Transverse colon (tissue), 4 donors: ENCODE results near the gene HOXA13. TPM values are rescaled to one million over a fixed set of nuclear protein-coding genes. Genes with fewer than 3 reads are reported as not detected.

Experiments
- DNase-seq: peaks from one replicate; pipeline ENCODE4 v3.0.0-alpha.2; 2019
- H3K27ac ChIP-seq, 4 donors: fragments of 200-600 bp; sonication (generic); 2 replicates each; pipeline ENCODE4 v1.5.1; 2016 to 2018; ENCODE audit warnings: inconsistent platforms in 4 of 4
- H3K27me3 ChIP-seq: fragments of 200-600 bp; sonication (generic); 2 replicates; pipeline ENCODE4 v1.5.1; 2017; ENCODE audit warnings: inconsistent platforms
- H3K36me3 ChIP-seq, 4 donors: fragments of 200-600 bp; sonication (generic); 2 replicates each; pipeline ENCODE4 v1.5.1; 2017 to 2019; ENCODE audit warnings: inconsistent platforms in 4 of 4
- H3K4me1 ChIP-seq, 4 donors: fragments of 200-600 bp; sonication (generic); 2 replicates each; pipeline ENCODE4 v1.5.1; 2017 to 2020; ENCODE audit warnings: inconsistent platforms in 4 of 4
- H3K4me3 ChIP-seq, 4 donors: fragments of 200-600 bp; sonication (generic); 1 replicate in 1 of 4; 2 replicates in 3 of 4; pipeline versions ENCODE4 v1.5.1 to v1.6.1; 2017 to 2019; ENCODE audit warnings: inconsistent platforms in 4 of 4
- H3K9me3 ChIP-seq, 2 donors: fragments of 200-600 bp; sonication (generic); 2 replicates each; pipeline ENCODE4 v1.5.1; 2017 to 2019; ENCODE audit warnings: inconsistent platforms in 2 of 2
- CTCF ChIP-seq, 5 experiments: fragments of 200-600 bp in 3 of 5; fragments of 450-650 bp in 2 of 5; sonication (generic) in 3 of 5; IDR thresholded peaks; 1 replicate in 2 of 5; 2 replicates in 3 of 5; pipeline ENCODE4 v1.5.1; 2016 to 2017; ENCODE audit warnings: antibody characterized with exemption in 5 of 5, inconsistent platforms in 3 of 5, mild to moderate bottlenecking in 2 of 5, moderate library complexity in 1 of 5
- EP300 ChIP-seq: sonication (generic); formaldehyde crosslinking; IDR thresholded peaks from one replicate; pipeline ENCODE4 v1.6.1; 2017; ENCODE audit warnings: antibody characterized with exemption, low read depth
- POLR2A ChIP-seq: fragments of 450-650 bp; IDR thresholded peaks from one replicate; pipeline ENCODE4 v1.6.1; 2016; ENCODE audit warnings: antibody characterized with exemption, mild to moderate bottlenecking, moderate library complexity
- POLR2AphosphoS5 ChIP-seq, 3 donors: sonication (generic); formaldehyde crosslinking; IDR thresholded peaks; one replicate each; pipeline ENCODE4 v1.6.1; 2016; ENCODE audit warnings: antibody characterized with exemption in 3 of 3
- WGBS, 2 donors: methylation state at CpG; one replicate each; pipeline ENCODE4 v1.1.5; 2018; ENCODE audit warnings: low coverage in 1 of 2; 5-methylcytosine and 5-hydroxymethylcytosine counted together
- in situ Hi-C, 4 donors: fragments of 200-750 bp; cut with MboI; loops; one replicate each; pipeline versions ENCODE4 v1.15.0 to v1.15.1; 2017; ENCODE audit warnings: low sequenced_read_pairs in 3 of 4, low pct_ligation_motif_present in 1 of 4, low pct_unique_long_range_greater_than_20kb in 1 of 4
- intact Hi-C: fragments of 100-400 bp; cut with DNase I; formaldehyde crosslinking; loops from one replicate; pipeline ENCODE4 v1.15.1; 2023; ENCODE audit warnings: low total_unique reads
- total RNA-seq, 4 donors: library from RNA; depleted of rRNA; stranded (reverse); fragments of >200 nt; gene quantifications; one replicate each; pipeline ENCODE4 v1.1.0, GENCODE V29; 2016

The HOXA13 gene
- total RNA-seq, 4 donors from 2014 or later, result 22.5 to 69.9 (median 38.7) TPM

DNA sequence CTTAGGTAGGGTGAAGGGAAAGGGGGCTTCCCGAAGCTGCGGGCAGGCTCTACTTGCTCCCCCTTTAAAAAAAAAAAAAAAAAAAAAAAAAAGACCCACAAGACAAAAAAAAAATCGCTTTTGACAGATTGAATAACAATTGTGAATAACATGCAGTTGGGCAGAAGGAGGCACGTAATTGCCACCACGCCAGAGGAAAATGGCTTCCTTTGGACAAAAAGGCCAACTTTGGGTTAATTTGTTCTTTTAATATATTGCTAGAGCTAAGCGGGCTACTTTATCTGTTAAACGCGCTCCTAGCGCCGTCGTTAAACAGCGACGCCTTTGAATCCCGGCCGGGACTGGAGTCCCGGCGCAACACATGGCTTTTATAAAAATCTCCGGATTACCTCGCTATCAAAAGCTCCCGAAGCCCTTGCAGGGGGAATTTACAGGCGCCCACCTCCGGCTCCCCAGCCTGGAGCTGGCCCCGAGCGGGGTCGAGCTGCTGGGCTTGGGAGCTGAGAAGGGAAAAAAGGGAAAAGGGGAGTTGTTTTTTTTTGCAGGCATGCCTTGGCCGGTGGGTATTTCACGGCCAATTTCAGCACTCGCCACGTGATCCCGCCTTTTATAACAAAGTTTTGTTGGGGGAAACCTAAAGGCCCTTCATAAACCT, 16.1 kb downstream of the HOXA13 start:
- peak overlapping the region; percentile 95 to 99 (median 98) for H3K27ac ChIP-seq
- in situ Hi-C loops, result loop anchor here in 3 of 4 donors (10.0 to 25.0 kb wide), 2 partner anchors 1322 to 1329 kb away; no protein-coding TSS in a partner anchor
- H3K27me3 ChIP-seq, result peaks cover 56% of the 10 kb centered on the region
- peak; percentile 24 for DNase-seq
- no peaks in the 10 kb centered on the region for H3K9me3 ChIP-seq
- no peaks in the 10 kb centered on the region for H3K36me3 ChIP-seq
- H3K4me3 ChIP-seq, result peak overlapping the region; percentile 56 to 79 (median 70)
- WGBS, 2 donors, result 1 to 4% methylated on average over 4 to 30 of the region's 30 CpGs
- H3K4me1 ChIP-seq, result peaks cover 21 to 60% (median 48%) of the 10 kb centered on the region in 4 donors
- TF ChIP-seq EP300 (no peak), POLR2A (no peak), CTCF (IDR thresholded peaks at IDR 0.05) (no peak), POLR2AphosphoS5 (IDR thresholded peaks at IDR 0.05) (no peak)
- intact Hi-C loops, result no loop called here

GRCh38 chr7:27182861-27183681, 16.8 kb downstream of the HOXA13 start:
- no peak for TF ChIP-seq POLR2A
- no peak for TF ChIP-seq POLR2AphosphoS5 (IDR thresholded peaks at IDR 0.05)
- TF ChIP-seq CTCF (IDR thresholded peaks at IDR 0.05), result no peak
- no peak for TF ChIP-seq EP300
- 7 to 50% methylated on average over 1 to 36 of the region's 39 CpGs for WGBS, 2 donors
- Histone ChIP-seq H3K9me3 (no peaks in the 10 kb centered on the region), H3K27me3 (peaks cover 49% of the 10 kb centered on the region), H3K4me3 (peak overlapping the region; percentile 56 to 79 (median 70)), H3K27ac (peak overlapping the region; percentile 95 to 99 (median 98)), H3K36me3 (no peaks in the 10 kb centered on the region), H3K4me1 (peaks cover 21 to 53% (median 42%) of the 10 kb centered on the region in 4 donors)
- in situ Hi-C loops (loop anchor here in 3 of 4 donors (10.0 to 25.0 kb wide), 2 partner anchors 1321 to 1328 kb away; no protein-coding TSS in a partner anchor), intact Hi-C loops (no loop called here)
- DNase-seq, result peak; percentile 20

- intact Hi-C loops (no loop called here), in situ Hi-C loops (loop anchor here in 3 of 4 donors (10.0 to 25.0 kb wide), 2 partner anchors 1320 to 1328 kb away; no protein-coding TSS in a partner anchor)
- Histone ChIP-seq H3K27ac (peak overlapping the region; percentile 95 to 99 (median 98)), H3K27me3 (peaks cover 42% of the 10 kb centered on the region), H3K36me3 (no peaks in the 10 kb centered on the region), H3K4me1 (peaks cover 21 to 47% (median 41%) of the 10 kb centered on the region in 4 donors), H3K4me3 (peak overlapping the region in 3 of 4 donors; percentile 56 to 79 (median 68)), H3K9me3 (no peaks in the 10 kb centered on the region)
- peak; percentile 14 for DNase-seq
- no peak for TF ChIP-seq EP300
- TF ChIP-seq POLR2A, result no peak
- WGBS, 2 donors, result 20 to 24% methylated on average over 2 to 4 of the region's 4 CpGs
Observed at GRCh38 chr7:27182285-27182841, 17.5 kb downstream of the HOXA13 start.

DNA sequence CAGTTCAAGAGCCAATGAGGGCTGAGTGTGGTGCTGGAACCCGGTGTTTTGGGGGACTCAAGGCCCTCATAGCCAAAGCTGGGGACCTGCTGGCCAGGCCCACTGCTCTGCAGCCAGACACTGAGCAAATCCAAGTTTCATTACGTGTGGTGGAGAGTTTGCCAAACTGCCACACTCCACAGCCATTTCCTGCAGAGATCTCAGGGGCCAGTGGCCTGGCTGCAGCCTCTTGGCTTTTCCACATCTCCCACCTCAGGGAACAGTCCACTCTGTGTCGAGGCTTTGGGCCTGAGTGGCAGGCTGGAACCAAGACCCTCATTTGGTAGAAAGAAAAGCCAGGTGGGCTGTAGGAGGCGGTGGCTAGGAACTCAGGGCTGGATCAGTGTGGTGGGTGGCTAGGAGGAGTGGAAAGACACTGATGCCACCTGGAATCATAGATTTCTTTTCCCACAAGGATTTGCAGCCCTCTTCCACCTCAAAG, 18.1 kb downstream of the HOXA13 start:
- Histone ChIP-seq H3K4me3 (peak overlapping the region in 2 of 4 donors; percentile 68 to 79), H3K36me3 (no peaks in the 10 kb centered on the region), H3K4me1 (peaks cover 21 to 46% (median 41%) of the 10 kb centered on the region in 4 donors), H3K27me3 (peaks cover 42% of the 10 kb centered on the region), H3K9me3 (no peaks in the 10 kb centered on the region), H3K27ac (peak overlapping the region; percentile 95 to 99 (median 98))
- 26% methylated on average over 4 of the region's 4 CpGs; no CpG with 5 or more reads in 1 of the 2 donors for WGBS, 2 donors
- TF ChIP-seq EP300 (no peak), POLR2AphosphoS5 (IDR thresholded peaks at IDR 0.05) (peak in 2 of 3 donors; percentile 15 to 25), POLR2A (no peak), CTCF (IDR thresholded peaks at IDR 0.05) (no peak)
- DNase-seq, result peak; percentile 19
- in situ Hi-C loops, result loop anchor here in 3 of 4 donors (10.0 to 25.0 kb wide), 2 partner anchors 1320 to 1327 kb away; no protein-coding TSS in a partner anchor
- intact Hi-C loops, result no loop called here
